Endometrium (tissue), 2 donors: ENCODE measurements around the gene GAR1.
"Not testable (repeated sequence)": the region's sequence is repeated elsewhere in the genome, so short reads cannot be mapped to it uniquely, and the experiment has no call there.

Source experiments
- FAIRE-seq: peaks from 2 replicates; lab custom pipeline; 2012; peaks lifted over from hg19 to GRCh38; lab: Jason Lieb, UNC
- donor health status: control.
- donor health status: control.

The GAR1 gene

DNA sequence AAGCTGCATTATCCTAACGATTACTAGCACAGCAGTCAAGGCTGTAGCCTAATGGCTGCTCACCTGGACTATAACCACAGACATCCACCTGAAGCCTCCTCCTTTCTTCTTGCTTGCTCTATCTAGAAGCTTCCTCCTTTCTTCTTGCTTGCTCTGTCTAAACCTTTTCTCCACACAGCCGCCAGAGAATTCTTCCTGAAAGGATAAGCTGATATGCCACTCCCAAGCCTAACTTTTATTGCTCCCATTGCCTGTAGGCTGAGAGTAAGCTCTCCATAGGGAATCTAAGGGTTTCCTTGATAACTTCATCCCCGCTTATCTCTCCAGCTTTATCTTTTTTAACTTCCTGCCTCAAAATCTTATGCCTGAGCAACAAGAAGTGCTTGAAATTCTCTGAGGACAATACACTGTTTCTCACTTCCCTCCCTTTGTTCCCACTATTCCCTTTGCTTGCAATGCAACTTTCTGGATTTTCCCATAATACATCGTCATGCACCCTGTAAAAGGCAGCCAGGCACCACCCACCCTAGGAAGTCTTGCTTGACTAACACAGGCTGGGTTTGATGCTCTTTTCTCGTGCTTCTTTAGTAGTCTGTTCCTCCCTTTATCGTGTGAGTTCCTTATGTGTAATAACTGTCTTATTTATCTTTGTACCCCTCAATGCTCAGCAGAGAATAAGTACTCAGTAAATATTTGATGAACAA, 31.0 kb downstream of the GAR1 start:
- FAIRE-seq = no peak

DNA sequence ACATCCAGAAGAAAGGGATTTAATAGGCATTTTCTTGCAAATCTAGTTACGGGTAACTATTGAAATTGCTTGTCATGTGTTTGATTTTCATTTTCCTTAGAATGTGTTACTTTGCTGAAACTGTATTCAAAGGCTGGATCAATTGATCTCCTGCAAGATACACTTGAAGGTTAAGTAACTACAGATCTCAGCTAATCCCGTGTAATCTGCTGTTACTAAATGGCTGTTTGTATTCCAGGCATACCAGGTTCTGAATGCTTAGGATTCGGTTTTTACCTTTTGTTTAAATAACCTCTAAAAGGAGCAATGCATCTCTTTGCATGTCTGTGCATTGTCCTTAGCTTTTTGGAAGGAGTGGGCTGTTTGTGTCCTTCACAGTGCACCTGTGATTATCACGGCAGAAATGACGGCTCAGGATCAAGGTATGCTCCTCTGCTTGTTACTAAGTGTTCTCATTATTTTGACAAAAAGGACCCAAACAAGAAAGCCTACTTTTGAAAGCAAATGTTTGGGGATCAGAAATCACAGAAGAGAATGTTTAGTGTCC, 32.4 kb downstream of the GAR1 start, which contains the start of gene LRIT3:
Gene LRIT3, plus strand, starts transcription at position 212 of the 547 bp plus-strand sequence. Its CDS starts 95 bp downstream, at position 307.
- no peak for FAIRE-seq

DNA sequence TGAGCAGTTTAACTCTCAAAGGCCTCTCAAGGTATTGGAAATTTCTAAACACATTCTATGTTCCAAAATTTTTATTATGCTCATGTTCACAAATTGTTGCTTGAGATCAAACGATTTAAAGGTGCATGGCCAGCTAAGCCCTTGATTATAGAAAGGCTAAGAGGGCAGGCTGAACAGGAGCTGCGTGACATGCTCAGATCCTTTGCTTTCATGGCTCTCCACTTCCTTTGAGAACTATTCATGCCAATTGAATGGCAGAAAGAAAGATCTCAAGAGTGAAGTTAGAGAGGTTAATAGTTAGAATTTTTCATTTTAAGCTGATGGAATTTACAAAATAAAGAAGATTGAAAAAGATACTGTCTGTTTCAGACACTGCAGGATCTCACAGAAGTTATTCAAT, 32.9 kb downstream of the GAR1 start:
- no peak for FAIRE-seq

DNA sequence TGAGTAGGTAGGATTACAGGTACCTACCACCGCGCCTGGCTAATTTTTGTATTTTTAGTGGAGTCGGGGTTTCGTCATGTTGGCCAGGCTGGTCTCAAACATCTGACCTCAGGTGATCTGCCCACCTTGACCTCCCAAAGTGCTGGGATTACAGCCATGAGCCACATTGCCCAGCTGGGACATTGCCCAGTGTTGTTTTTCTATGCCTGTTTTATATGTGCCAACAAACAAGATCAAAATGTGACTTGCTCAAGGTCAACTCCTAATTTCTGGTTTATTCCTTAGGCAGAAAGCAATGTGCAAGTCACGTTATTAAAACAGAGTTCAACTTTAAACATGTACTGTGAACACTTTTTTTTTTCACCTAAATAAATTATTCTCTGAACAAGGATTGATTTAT, 35.0 kb downstream of the GAR1 start:
- no peak for FAIRE-seq

DNA sequence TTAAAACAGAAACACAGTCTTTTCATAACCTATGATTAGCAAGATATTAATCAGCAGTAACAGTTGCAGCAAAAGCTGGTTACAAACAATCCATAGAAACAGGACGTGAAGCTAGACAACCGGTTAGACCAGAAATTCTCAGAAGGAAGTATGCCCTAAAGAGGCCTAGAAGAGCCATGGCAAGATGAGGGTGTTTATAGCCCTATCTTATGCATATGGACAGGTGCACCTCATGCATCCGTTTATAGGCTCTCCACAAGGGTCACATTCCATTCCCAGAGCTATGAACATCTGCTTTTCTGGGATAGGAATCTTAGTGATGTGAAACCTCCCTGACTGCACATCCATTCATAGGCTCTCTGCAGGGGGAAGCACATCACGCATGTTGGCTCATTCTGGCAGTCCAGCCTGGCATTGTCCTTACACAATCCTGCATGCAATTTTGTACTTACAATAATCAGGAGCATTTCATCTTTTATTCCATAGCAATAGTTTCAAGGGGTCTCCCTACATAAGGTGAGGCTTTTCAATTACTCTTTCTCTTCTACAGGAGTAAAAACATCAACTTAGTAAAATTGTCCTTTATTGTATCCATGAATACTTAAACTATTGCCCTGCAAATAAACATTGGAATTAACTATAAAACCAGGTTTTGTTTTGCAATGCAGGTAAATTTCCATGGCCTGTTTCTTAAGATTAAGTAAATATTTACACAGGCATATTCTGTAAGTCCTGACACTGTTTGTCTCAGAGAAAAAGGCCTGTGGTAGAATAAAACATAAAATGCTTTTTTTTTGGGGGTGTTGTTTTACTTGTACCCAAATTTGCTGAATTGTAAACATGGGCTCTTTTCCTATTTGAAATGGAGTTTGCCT, 44.1 kb downstream of the GAR1 start:
- FAIRE-seq = not testable (repeated sequence)

DNA sequence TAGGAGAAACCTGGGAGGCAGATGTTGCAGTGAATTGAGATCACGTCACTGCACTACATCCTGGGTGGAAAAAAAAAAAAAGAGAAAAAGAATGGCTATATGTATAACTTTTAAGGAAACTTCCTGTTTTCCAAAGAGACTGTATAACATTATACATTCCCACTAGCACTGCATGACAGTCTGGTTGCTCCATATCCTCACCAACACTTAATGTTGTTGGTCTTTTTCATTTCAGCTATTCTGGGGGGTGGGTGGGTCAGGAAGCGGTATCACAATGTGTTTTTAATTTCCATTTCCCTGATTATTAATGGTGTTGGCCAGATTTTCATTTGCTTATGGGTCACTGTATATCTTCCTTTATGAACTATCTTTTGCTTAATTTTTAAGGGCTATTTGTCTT, 45.7 kb downstream of the GAR1 start:
- no peak for FAIRE-seq

DNA sequence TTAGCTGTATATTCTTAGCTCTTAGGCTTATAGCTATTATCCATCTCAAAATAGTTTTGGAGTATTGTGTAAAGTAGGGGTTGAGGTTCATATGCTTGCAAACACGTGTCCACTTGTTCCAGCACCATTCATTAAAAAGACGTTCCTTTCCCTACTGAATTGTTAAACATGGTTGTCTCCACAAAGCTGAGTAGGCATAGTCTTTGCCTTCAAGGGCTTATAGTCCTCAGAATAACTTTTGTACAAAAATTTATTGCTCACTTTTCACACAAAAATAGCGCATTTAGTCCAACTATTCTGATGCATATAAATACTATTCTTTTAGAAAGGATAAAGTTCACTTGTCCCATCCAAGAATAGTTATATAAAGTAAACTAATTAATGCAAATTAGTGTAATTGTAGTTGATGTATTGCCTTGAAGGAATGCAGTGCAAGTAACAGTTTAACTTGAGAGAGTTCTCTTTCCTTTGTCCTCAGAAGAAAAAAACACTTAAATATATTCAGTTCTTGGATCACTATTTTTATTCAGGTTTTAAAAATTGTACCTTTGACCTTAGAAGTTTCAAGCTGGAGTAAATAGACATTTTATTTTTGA, 46.5 kb downstream of the GAR1 start:
- peak; percentile 57 for FAIRE-seq

DNA sequence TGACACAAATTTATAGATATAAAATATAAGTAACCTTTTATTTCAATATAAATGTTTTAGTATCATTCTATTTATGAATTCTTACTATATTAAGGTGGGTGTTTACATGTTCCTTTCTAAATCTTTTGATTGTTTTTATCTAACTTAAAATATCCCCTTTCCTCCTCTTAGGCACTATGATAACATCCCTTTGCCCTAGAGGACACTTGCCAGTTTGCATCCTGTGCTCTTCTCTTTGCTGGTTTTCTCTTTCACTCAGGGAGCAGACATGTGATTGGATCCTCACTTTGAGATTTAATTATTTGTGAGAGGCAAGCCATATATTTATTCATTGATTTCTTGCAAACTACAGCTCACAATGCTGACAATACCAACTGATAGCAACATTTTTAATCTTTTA, 48.6 kb downstream of the GAR1 start:
- FAIRE-seq = no peak

DNA sequence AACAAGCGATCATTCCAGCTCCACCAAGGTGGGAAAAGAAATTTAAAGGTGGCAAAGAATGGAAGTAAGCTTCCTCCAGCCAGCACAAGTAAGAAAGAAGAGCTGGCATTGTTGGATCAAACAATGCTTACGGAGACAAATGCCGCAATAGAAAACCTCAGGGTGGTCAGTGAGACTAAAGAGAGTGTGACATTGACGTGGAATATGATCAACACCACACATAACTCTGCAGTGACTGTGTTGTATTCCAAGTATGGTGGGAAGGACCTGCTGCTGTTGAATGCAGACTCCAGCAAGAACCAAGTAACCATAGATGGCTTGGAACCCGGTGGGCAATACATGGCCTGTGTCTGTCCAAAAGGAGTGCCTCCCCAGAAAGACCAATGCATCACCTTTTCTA, 54.5 kb downstream of the GAR1 start:
- no peak for FAIRE-seq

DNA sequence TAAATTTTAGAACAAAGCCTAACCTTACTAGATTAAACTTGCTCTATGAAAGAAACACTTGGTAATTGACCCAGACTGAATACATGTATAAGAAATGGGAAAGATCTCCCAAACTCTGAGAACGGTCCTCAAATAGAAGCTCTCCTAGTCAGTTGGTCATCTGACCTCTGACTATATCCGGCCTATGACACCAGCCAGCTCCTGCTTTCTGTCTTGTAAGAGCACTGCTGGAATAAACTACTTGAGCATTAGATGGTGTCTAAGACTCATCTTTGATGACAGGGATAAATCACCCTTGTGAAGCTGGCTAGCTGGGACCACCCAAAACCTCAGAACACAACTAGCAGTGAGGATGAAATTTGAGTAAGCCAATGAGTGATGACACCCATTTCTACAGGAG, 56.5 kb downstream of the GAR1 start:
- FAIRE-seq = no peak

DNA sequence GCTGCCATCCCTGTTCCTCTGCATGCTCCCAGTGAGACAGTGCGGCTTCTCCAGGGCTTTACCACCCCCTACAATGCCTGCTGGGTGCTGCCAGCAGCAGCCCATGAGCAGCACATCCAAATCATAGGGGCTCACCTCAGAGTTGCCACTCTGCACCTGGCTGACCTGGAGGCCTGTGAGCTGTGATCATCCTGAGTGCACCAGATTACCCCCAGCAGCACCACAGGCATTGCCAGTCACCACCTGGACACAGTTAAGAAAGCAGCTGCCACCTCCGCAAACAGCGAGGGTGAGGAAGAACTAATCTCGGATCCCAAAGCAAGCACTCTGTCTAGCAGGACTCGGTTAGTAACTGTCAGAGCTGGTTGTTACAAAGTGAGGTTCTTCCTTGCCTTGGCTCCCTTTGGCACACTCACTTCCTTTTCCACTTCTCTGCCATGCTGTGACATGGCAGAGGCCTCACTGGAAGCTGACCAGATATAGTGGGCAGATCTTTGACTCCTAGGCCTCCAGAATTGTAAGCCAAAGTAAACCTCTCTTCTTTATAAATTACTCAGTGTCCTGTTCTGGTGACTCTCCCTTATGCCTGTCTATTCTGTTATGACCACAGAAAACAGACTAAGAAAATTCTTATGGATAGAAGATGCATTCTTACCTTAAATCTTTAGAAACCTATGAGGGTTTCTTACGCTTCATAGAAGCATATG, 57.5 kb downstream of the GAR1 start:
- no peak for FAIRE-seq

DNA sequence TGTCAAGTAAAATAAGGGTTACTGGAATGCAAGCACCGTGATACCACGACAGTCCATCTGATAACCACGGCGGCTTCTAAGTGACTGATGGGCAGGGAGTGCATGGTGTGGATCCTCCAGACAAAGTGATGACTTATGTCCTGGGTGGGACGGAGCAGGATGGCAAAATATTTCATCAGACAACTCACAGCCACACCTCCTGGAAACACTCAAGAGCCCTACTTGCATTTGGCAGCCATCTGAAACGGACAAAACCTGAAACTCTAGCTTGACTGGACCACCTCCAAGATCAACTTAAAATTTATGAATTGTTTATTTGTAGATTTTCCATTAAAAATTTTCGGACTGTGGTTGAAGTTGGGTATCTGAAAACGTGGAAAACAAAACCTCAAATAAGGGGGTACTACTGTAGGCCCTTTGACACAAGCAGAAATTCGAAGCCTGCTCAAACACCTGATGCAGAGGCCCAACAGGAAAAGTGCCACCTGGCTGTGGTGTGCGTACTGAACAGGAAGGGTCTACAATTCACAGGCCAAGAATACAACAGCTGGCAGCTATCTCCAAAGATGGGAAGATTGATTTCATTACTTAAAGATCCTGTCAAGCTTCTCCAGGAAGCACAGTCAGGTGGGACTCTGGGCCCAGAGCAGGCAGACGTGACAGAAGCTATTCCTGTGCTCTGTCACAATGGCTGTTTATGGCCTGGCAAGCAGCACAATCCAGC, 58.4 kb downstream of the GAR1 start:
- FAIRE-seq = no peak
